Astrocyte (in vitro differentiated cells and primary cell): Measurements from ENCODE around the gene SAP30BP. TPM values are rescaled to one million over a fixed set of nuclear protein-coding genes. Genes with fewer than 3 reads are reported as not detected.

Source experiments
- DNase-seq: peaks from one replicate; pipeline ENCODE4 v3.0.0-alpha.2; 2010; ENCODE audit warnings: low read depth
- FAIRE-seq: peaks from 2 replicates; lab custom pipeline; 2011; peaks lifted over from hg19 to GRCh38; lab: Jason Lieb, UNC
- H2AFZ ChIP-seq: 2 replicates; pipeline ENCODE4 v1.6.0; 2012; ENCODE audit warnings: low read depth, low read length, inconsistent platforms
- H3K27ac ChIP-seq: 2 replicates; pipeline ENCODE4 v1.5.1; 2011; ENCODE audit warnings: low read depth, low read length, inconsistent platforms
- H3K27me3 ChIP-seq: 2 replicates; pipeline ENCODE4 v1.6.0; 2011; ENCODE audit warnings: low read length, inconsistent platforms; ENCODE audit not compliant: insufficient read depth
- H3K36me3 ChIP-seq: 2 replicates; pipeline ENCODE4 v1.5.1; 2011; ENCODE audit warnings: low read length, inconsistent platforms; ENCODE audit not compliant: insufficient read depth
- H3K4me1 ChIP-seq: 2 replicates; pipeline ENCODE4 v1.5.1; 2011; ENCODE audit warnings: low read length, inconsistent platforms; ENCODE audit not compliant: insufficient read depth
- H3K4me2 ChIP-seq: 2 replicates; pipeline ENCODE4 v1.6.0; 2012; ENCODE audit warnings: low read length, inconsistent platforms
- H3K4me3 ChIP-seq: 2 replicates; pipeline ENCODE4 v1.5.1; 2011; ENCODE audit warnings: low read depth, mild to moderate bottlenecking, low read length, inconsistent platforms; ENCODE audit not compliant: insufficient read depth
- H3K79me2 ChIP-seq: 2 replicates; pipeline ENCODE4 v1.6.0; 2012; ENCODE audit warnings: mild to moderate bottlenecking, low read length, inconsistent platforms; ENCODE audit not compliant: insufficient read depth
- H3K9ac ChIP-seq: 2 replicates; pipeline ENCODE4 v1.6.0; 2012; ENCODE audit warnings: mild to moderate bottlenecking, low read length, inconsistent platforms
- H3K9me3 ChIP-seq: 2 replicates; pipeline ENCODE4 v1.5.1; 2012; ENCODE audit warnings: low read depth, mild to moderate bottlenecking, low read length, inconsistent platforms; ENCODE audit not compliant: insufficient read depth
- H4K20me1 ChIP-seq: 2 replicates; pipeline ENCODE4 v1.6.0; 2012; ENCODE audit warnings: low read length, inconsistent platforms; ENCODE audit not compliant: insufficient read depth
- H3K27ac Mint-ChIP-seq: one replicate; pipeline ENCODE4 v1.8.0; 2021; ENCODE audit warnings: mild to moderate bottlenecking, mixed read lengths; ENCODE audit not compliant: unreplicated experiment
- H3K27me3 Mint-ChIP-seq: one replicate; pipeline ENCODE4 v1.8.0; 2021; ENCODE audit warnings: low read depth, mixed read lengths; ENCODE audit not compliant: unreplicated experiment
- H3K36me3 Mint-ChIP-seq: one replicate; pipeline ENCODE4 v1.8.0; 2021; ENCODE audit warnings: low read depth, mixed read lengths; ENCODE audit not compliant: unreplicated experiment
- H3K4me1 Mint-ChIP-seq: one replicate; pipeline ENCODE4 v1.8.0; 2021; ENCODE audit warnings: low read depth, mixed read lengths; ENCODE audit not compliant: unreplicated experiment
- H3K4me3 Mint-ChIP-seq: one replicate; pipeline ENCODE4 v1.8.0; 2021; ENCODE audit warnings: mild to moderate bottlenecking, moderate library complexity, mixed read lengths; ENCODE audit not compliant: unreplicated experiment
- H3K9me3 Mint-ChIP-seq: one replicate; pipeline ENCODE4 v1.8.0; 2021; ENCODE audit warnings: mild to moderate bottlenecking, mixed read lengths; ENCODE audit not compliant: unreplicated experiment
- EZH2 ChIP-seq: IDR thresholded peaks from 2 replicates; pipeline ENCODE4 v1.6.1; 2012; ENCODE audit warnings: mild to moderate bottlenecking, low read length, inconsistent platforms; ENCODE audit not compliant: insufficient read depth
- total RNA-seq: library from RNA; stranded (reverse); gene quantifications from 2 replicates; pipeline ENCODE4 v1.2.1, GENCODE V29; 2021
- TF ChIP-seq, protein P1 (sequence below): IDR thresholded peaks from 2 replicates; pipeline ENCODE4 v1.5.1; 2011; ENCODE audit warnings: low read depth, mild to moderate bottlenecking, inconsistent platforms, low read length, moderate library complexity; ENCODE audit not compliant: insufficient read depth

SAP30BP gene
- total RNA-seq, 1 donor from 2014 or later, result 99.2 TPM

DNA sequence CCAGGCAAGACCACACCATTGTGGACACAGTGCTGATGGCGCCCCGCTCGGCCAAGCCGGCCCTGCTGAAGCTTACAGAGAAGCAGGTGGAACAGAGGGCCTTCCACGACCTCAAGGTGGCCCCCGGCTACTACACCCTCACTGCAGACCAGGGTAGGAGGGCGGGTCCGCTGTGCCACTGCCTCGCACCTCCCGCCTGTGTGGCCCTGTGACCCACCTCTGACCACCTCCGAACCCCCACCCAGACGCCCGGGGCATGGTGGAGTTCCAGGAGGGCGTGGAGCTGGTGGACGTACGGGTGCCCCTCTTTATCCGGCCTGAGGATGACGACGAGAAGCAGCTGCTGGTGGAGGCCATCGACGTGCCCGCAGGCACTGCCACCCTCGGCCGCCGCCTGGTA is 75.2 kb downstream of the SAP30BP start:
- H3K36me3 Mint-ChIP-seq, result no peaks in the 10 kb centered on the region
- no peak for DNase-seq
- H3K9me3 Mint-ChIP-seq, result no peaks in the 10 kb centered on the region

DNA sequence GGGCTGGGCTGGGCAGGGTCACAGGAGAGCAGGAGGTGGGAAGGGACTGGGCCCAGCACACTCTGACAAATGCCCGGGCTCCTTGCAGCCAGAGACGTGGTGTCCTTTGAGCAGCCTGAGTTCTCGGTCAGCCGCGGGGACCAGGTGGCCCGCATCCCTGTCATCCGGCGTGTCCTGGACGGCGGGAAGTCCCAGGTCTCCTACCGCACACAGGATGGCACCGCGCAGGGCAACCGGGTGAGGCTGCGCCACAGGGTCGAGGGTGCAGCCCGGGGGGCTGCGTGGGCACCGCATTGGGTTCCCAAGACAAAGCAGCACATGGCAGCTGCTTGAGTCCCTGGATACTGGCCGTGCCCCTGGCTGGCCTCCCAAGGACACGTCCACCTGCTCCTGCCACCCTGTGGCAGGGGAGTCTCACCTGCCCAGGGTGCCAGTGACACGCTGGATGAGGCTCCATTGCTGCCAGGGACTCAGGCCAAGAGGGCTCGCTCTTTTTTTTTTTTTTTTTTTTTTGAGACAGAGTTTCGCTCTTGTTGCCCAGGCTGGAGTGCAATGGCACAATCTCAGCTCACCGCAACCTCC is 76.6 kb downstream of the SAP30BP start:
- no peaks in the 10 kb centered on the region for H3K36me3 Mint-ChIP-seq
- Histone ChIP-seq H3K4me2 (no peak overlapping the region), H3K9ac (no peak overlapping the region), H4K20me1 (no peaks in the 10 kb centered on the region), H3K36me3 (no peaks in the 10 kb centered on the region), H3K4me1 (no peaks in the 10 kb centered on the region), H3K9me3 (no peaks in the 10 kb centered on the region), H3K4me3 (no peak overlapping the region), H3K27me3 (no peaks in the 10 kb centered on the region), H2AFZ (no peak overlapping the region), H3K27ac (no peak overlapping the region), H3K79me2 (no peaks in the 10 kb centered on the region)
- no peak overlapping the region for H3K4me3 Mint-ChIP-seq
- H3K27ac Mint-ChIP-seq, result no peak overlapping the region
- H3K27me3 Mint-ChIP-seq, result no peaks in the 10 kb centered on the region
- H3K9me3 Mint-ChIP-seq, result no peaks in the 10 kb centered on the region
- no peak for TF ChIP-seq EZH2
- TF ChIP-seq, protein P1, sequence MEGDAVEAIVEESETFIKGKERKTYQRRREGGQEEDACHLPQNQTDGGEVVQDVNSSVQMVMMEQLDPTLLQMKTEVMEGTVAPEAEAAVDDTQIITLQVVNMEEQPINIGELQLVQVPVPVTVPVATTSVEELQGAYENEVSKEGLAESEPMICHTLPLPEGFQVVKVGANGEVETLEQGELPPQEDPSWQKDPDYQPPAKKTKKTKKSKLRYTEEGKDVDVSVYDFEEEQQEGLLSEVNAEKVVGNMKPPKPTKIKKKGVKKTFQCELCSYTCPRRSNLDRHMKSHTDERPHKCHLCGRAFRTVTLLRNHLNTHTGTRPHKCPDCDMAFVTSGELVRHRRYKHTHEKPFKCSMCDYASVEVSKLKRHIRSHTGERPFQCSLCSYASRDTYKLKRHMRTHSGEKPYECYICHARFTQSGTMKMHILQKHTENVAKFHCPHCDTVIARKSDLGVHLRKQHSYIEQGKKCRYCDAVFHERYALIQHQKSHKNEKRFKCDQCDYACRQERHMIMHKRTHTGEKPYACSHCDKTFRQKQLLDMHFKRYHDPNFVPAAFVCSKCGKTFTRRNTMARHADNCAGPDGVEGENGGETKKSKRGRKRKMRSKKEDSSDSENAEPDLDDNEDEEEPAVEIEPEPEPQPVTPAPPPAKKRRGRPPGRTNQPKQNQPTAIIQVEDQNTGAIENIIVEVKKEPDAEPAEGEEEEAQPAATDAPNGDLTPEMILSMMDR, result no peak
- FAIRE-seq, result no peak
- H3K4me1 Mint-ChIP-seq, result no peaks in the 10 kb centered on the region
- no peak for DNase-seq

More for the DNA sequence above, 75.2 kb downstream of the SAP30BP start:
- Histone ChIP-seq H3K27ac (no peak overlapping the region), H3K9me3 (no peaks in the 10 kb centered on the region), H3K4me3 (no peak overlapping the region), H3K79me2 (no peaks in the 10 kb centered on the region), H3K4me2 (no peak overlapping the region), H4K20me1 (no peaks in the 10 kb centered on the region), H2AFZ (no peak overlapping the region), H3K4me1 (no peaks in the 10 kb centered on the region), H3K36me3 (no peaks in the 10 kb centered on the region), H3K27me3 (no peaks in the 10 kb centered on the region), H3K9ac (no peak overlapping the region)
- no peak overlapping the region for H3K4me3 Mint-ChIP-seq
- no peak for FAIRE-seq
- H3K27ac Mint-ChIP-seq, result no peak overlapping the region
- H3K4me1 Mint-ChIP-seq, result peaks cover 7% of the 10 kb centered on the region
- TF ChIP-seq EZH2, result no peak
- TF ChIP-seq, protein P1, result no peak
- H3K27me3 Mint-ChIP-seq, result peaks cover 3% of the 10 kb centered on the region

DNA sequence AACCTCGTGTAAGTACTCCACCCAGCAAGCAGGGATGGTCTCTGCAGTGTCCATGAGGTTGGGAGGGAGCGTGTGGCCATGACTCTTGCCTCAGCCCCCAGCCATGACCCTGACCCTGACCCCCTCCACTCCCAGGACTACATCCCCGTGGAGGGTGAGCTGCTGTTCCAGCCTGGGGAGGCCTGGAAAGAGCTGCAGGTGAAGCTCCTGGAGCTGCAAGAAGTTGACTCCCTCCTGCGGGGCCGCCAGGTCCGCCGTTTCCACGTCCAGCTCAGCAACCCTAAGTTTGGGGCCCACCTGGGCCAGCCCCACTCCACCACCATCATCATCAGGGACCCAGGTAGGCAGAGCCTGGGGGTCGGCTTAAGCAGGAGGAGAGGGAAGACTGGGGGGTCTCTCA is 81.6 kb downstream of the SAP30BP start:
- FAIRE-seq, result no peak
- no peak overlapping the region for H3K27ac ChIP-seq

More for the DNA sequence above, 81.6 kb downstream of the SAP30BP start:
- no peaks in the 10 kb centered on the region for H3K79me2 ChIP-seq
- no peaks in the 10 kb centered on the region for H3K9me3 ChIP-seq
- no peaks in the 10 kb centered on the region for H3K36me3 ChIP-seq
- H4K20me1 ChIP-seq, result no peaks in the 10 kb centered on the region
- TF ChIP-seq EZH2, result no peak
- TF ChIP-seq, protein P1, result no peak
- DNase-seq, result no peak
- no peaks in the 10 kb centered on the region for H3K4me1 ChIP-seq
- no peak overlapping the region for H3K4me2 ChIP-seq
- H2AFZ ChIP-seq, result no peak overlapping the region
- no peak overlapping the region for H3K4me3 ChIP-seq
- H3K9ac ChIP-seq, result no peak overlapping the region
- H3K36me3 Mint-ChIP-seq, result no peaks in the 10 kb centered on the region
- no peak overlapping the region for H3K4me3 Mint-ChIP-seq
- no peaks in the 10 kb centered on the region for H3K4me1 Mint-ChIP-seq
- H3K27ac Mint-ChIP-seq, result no peak overlapping the region
- H3K27me3 ChIP-seq, result no peaks in the 10 kb centered on the region
- H3K9me3 Mint-ChIP-seq, result no peaks in the 10 kb centered on the region
- H3K27me3 Mint-ChIP-seq, result peaks cover 2% of the 10 kb centered on the region
